Measurements from ENCODE around the gene RSL24D1. TPM values are rescaled to one million over a fixed set of nuclear protein-coding genes. Genes with fewer than 3 reads are reported as not detected.

The RSL24D1 gene
- total RNA-seq, 4 donors from 2014 or later: 22.6 to 61.9 (median 28.2) TPM

GRCh38 chr15:55224892-55225291 lies 28.2 kb upstream of the RSL24D1 start:
- Histone ChIP-seq H3K36me3 (no peaks in the 10 kb centered on the region), H3K4me3 (no peak overlapping the region), H3K4me1 (peaks cover 0 to 22% (median 9%) of the 10 kb centered on the region in 4 donors), H3K27me3 (no peaks in the 10 kb centered on the region), H3K9me3 (no peaks in the 10 kb centered on the region), H3K27ac (no peak overlapping the region)
- no peak for DNase-seq
- TF ChIP-seq POLR2A (IDR thresholded peaks at IDR 0.05): no peak

GRCh38 chr15:55222588-55222987 lies 25.8 kb upstream of the RSL24D1 start:
- Histone ChIP-seq H3K36me3 (no peaks in the 10 kb centered on the region), H3K4me3 (no peak overlapping the region), H3K27me3 (no peaks in the 10 kb centered on the region), H3K27ac (peak overlapping the region in 1 of 4 donors; percentile 21), H3K9me3 (no peaks in the 10 kb centered on the region), H3K4me1 (peaks cover 0 to 22% (median 9%) of the 10 kb centered on the region in 4 donors)
- TF ChIP-seq POLR2A (IDR thresholded peaks at IDR 0.05): no peak
- TF ChIP-seq, protein P1, sequence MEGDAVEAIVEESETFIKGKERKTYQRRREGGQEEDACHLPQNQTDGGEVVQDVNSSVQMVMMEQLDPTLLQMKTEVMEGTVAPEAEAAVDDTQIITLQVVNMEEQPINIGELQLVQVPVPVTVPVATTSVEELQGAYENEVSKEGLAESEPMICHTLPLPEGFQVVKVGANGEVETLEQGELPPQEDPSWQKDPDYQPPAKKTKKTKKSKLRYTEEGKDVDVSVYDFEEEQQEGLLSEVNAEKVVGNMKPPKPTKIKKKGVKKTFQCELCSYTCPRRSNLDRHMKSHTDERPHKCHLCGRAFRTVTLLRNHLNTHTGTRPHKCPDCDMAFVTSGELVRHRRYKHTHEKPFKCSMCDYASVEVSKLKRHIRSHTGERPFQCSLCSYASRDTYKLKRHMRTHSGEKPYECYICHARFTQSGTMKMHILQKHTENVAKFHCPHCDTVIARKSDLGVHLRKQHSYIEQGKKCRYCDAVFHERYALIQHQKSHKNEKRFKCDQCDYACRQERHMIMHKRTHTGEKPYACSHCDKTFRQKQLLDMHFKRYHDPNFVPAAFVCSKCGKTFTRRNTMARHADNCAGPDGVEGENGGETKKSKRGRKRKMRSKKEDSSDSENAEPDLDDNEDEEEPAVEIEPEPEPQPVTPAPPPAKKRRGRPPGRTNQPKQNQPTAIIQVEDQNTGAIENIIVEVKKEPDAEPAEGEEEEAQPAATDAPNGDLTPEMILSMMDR (IDR thresholded peaks at IDR 0.05): no peak
- no peak for DNase-seq

- H3K4me1 ChIP-seq: peaks cover 0 to 22% (median 9%) of the 10 kb centered on the region in 4 donors
- H3K4me3 ChIP-seq: no peak overlapping the region
- no peaks in the 10 kb centered on the region for H3K36me3 ChIP-seq
- H3K27ac ChIP-seq: peak overlapping the region; percentile 9 to 63 (median 34)
- DNase-seq: no peak
- TF ChIP-seq, protein P1 (IDR thresholded peaks at IDR 0.05): no peak
- TF ChIP-seq POLR2A (IDR thresholded peaks at IDR 0.05): no peak
- H3K9me3 ChIP-seq: no peaks in the 10 kb centered on the region
- no peaks in the 10 kb centered on the region for H3K27me3 ChIP-seq
These were observed 24.6 kb upstream of the RSL24D1 start for GRCh38 chr15:55221090-55222011.

DNA sequence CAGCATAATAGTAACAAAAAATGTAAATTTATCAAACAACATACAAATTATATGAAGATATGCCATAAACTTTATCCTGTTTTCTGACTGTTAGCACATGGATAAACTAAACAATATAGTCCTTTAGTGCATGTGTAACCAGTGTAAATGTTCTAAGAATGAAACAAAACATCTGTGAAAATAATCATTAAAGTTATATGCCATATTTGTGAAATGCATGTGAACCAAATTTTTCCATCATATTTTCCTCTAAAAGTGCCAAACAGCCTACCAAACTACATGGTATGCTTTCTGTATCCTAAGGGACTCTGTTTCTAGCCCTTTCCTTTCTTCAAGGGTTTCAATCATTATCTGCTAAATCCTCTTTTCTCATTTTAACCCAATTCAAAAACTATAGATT lies 23.9 kb upstream of the RSL24D1 start:
- H3K4me1 ChIP-seq: peaks cover 0 to 22% (median 9%) of the 10 kb centered on the region in 4 donors

DNA sequence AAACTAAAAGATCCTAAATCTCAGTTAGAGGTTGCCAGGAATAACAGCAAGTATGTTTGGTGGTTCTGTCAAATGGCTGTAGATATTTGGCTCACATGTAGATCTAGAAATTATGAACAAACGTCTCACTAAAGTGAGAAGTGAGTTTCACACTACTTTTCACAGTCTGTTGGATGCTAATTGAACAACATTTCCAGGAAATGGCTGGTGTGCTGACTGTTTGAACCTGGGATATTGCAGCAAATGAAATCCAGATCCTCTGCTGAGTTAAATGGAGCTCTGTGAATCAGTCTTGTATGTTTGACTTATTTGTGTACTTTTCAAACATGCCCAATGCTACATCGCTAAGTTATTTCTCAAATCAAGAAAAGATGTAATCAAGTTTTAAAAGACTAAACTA lies 21.3 kb upstream of the RSL24D1 start:
- Histone ChIP-seq H3K36me3 (no peaks in the 10 kb centered on the region), H3K27me3 (no peaks in the 10 kb centered on the region), H3K27ac (no peak overlapping the region), H3K4me1 (peaks cover 0 to 21% (median 9%) of the 10 kb centered on the region in 4 donors), H3K4me3 (no peak overlapping the region), H3K9me3 (no peaks in the 10 kb centered on the region)
- TF ChIP-seq, protein P1 (IDR thresholded peaks at IDR 0.05): no peak
- TF ChIP-seq POLR2A (IDR thresholded peaks at IDR 0.05): no peak
- DNase-seq: no peak

More for the DNA sequence above, 23.9 kb upstream of the RSL24D1 start:
- no peak for TF ChIP-seq POLR2A (IDR thresholded peaks at IDR 0.05)
- TF ChIP-seq, protein P1 (IDR thresholded peaks at IDR 0.05): no peak
- DNase-seq: no peak
- no peak overlapping the region for H3K4me3 ChIP-seq
- peak overlapping the region in 3 of 4 donors; percentile 33 to 63 (median 34) for H3K27ac ChIP-seq
- H3K27me3 ChIP-seq: no peaks in the 10 kb centered on the region
- H3K9me3 ChIP-seq: no peaks in the 10 kb centered on the region
- H3K36me3 ChIP-seq: no peaks in the 10 kb centered on the region

GRCh38 chr15:55204464-55204863 lies 7.7 kb upstream of the RSL24D1 start:
- no peak overlapping the region for H3K27ac ChIP-seq
- no peaks in the 10 kb centered on the region for H3K27me3 ChIP-seq
- H3K36me3 ChIP-seq: no peaks in the 10 kb centered on the region
- DNase-seq: no peak
- no peak for TF ChIP-seq POLR2A (IDR thresholded peaks at IDR 0.05)
- TF ChIP-seq, protein P1 (IDR thresholded peaks at IDR 0.05): no peak
- H3K4me3 ChIP-seq: no peak overlapping the region
- no peaks in the 10 kb centered on the region for H3K9me3 ChIP-seq
- H3K4me1 ChIP-seq: no peaks in the 10 kb centered on the region
